ENCODE results near the gene DMAC2L. TPM values are rescaled to one million over a fixed set of nuclear protein-coding genes. Genes with fewer than 3 reads are reported as not detected.
A peak's percentile ranks its signal among the peaks of the same experiment; 100 is the strongest.

Gene DMAC2L
- total RNA-seq, 1 donor from 2014 or later: 10.8 TPM

DNA sequence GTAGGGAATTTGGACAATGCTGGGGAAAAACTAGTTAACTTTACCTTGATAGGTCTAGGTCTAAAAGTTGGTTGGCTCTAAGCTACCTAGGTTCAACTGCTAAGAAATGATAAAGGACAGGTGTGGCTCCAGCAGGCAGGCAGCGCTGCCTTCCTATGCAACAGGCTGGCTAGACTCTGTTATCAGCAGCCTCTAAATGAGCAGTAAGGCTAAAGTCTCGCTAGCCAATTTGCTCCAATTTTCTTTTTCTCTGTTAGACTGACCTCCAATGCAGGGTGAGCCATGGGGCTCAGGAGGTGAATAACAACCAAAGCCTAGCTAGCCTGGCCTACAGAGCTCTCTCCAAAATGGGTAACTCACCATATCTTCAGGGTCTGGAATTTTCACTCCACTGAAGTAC is 26.5 kb downstream of the DMAC2L start:
- H3K4me3 ChIP-seq (ENCODE audit: low read depth, low read length): no peak overlapping the region
- TF ChIP-seq, protein P1, sequence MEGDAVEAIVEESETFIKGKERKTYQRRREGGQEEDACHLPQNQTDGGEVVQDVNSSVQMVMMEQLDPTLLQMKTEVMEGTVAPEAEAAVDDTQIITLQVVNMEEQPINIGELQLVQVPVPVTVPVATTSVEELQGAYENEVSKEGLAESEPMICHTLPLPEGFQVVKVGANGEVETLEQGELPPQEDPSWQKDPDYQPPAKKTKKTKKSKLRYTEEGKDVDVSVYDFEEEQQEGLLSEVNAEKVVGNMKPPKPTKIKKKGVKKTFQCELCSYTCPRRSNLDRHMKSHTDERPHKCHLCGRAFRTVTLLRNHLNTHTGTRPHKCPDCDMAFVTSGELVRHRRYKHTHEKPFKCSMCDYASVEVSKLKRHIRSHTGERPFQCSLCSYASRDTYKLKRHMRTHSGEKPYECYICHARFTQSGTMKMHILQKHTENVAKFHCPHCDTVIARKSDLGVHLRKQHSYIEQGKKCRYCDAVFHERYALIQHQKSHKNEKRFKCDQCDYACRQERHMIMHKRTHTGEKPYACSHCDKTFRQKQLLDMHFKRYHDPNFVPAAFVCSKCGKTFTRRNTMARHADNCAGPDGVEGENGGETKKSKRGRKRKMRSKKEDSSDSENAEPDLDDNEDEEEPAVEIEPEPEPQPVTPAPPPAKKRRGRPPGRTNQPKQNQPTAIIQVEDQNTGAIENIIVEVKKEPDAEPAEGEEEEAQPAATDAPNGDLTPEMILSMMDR (IDR thresholded peaks at IDR 0.05; ENCODE audit: insufficient read depth, low read length, severe bottlenecking): no peak
- no peaks in the 10 kb centered on the region for H3K27me3 ChIP-seq (ENCODE audit: control insufficient read depth, insufficient read depth, low read length)
- DNase-seq (ENCODE audit: low read depth) (no peak), FAIRE-seq (no peak)
- H3K36me3 ChIP-seq (ENCODE audit: control insufficient read depth, insufficient read depth, low read length): no peaks in the 10 kb centered on the region

DNA sequence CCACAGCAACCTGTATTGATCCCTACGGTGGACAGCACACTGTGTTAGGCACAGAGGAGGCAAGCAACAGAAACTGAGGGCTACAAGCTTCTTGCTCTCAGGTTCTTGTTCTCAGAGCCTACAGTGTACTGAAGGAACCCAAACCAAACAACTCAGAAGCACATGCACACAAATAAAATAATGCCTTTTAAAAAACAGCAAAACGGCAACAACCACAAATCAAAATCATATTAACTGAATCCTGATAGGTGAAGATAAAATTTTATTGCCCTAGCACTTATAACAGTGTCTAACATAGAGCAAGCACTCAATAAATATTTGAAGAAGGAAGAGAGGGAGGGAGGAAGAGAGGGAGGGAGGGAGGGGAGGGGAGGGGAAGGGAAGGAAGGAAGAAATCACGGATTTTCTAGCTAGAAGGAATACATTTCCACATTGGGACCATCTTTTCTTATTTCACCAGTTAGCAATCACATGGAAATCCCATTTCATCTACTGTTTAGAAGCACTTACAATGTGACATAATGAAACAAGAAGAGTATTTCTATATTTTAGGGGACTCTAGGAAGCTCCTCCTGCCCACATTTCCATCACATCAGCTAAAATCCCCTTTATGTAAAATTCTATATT is 27.2 kb downstream of the DMAC2L start:
- no peak for DNase-seq (ENCODE audit: low read depth)
- Histone ChIP-seq H3K36me3 (ENCODE audit: control insufficient read depth, insufficient read depth, low read length) (no peaks in the 10 kb centered on the region), H3K27me3 (ENCODE audit: control insufficient read depth, insufficient read depth, low read length) (no peaks in the 10 kb centered on the region), H3K4me3 (ENCODE audit: low read depth, low read length) (no peak overlapping the region)
- FAIRE-seq: no peak
- TF ChIP-seq, protein P1 (IDR thresholded peaks at IDR 0.05; ENCODE audit: insufficient read depth, low read length, severe bottlenecking): no peak

DNA sequence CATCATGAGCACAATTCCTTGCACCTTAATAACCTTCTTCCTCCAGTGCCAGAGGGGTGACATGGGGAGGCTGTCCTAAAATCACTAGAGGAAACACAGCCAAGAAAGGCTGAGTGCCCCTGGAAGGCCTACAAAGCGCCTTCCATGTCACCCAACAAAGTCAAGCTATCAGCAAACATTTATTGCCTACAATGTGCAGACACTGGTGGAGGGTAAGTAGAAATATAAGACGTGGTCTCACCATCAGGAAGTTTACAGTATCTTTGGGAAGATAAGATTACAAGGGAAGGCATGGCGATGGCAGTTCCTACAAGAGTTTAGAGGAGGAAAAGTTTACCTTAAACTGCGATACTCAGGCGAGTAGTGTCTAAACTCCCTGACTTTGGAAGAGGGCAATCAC is 27.9 kb downstream of the DMAC2L start:
- DNase-seq (ENCODE audit: low read depth) (no peak), FAIRE-seq (no peak)
- no peaks in the 10 kb centered on the region for H3K36me3 ChIP-seq (ENCODE audit: control insufficient read depth, insufficient read depth, low read length)
- H3K27me3 ChIP-seq (ENCODE audit: control insufficient read depth, insufficient read depth, low read length): no peaks in the 10 kb centered on the region
- TF ChIP-seq, protein P1 (IDR thresholded peaks at IDR 0.05; ENCODE audit: insufficient read depth, low read length, severe bottlenecking): no peak
- no peak overlapping the region for H3K4me3 ChIP-seq (ENCODE audit: low read depth, low read length)

DNA sequence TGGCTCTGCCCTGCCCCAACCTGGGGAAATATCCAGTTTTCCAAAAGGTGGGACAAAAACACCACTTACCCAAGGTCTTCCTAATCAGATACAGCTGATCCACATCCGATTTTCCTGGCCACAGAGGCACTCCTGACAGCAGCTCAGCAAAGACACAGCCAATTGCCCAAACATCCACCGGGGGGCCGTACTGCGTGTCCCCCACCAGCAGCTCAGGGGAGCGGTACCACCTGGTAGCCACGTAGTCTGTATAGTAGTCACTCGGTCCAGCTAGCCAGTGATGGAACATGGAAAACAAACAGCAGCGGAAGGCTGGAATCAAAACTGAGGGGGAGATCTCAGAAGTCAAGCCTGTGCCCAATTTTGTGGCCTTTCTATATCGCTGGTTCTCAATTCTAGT is 28.8 kb downstream of the DMAC2L start:
- TF ChIP-seq, protein P1 (IDR thresholded peaks at IDR 0.05; ENCODE audit: insufficient read depth, low read length, severe bottlenecking): no peak
- DNase-seq (ENCODE audit: low read depth): no peak
- no peaks in the 10 kb centered on the region for H3K27me3 ChIP-seq (ENCODE audit: control insufficient read depth, insufficient read depth, low read length)
- no peak for FAIRE-seq
- H3K4me3 ChIP-seq (ENCODE audit: low read depth, low read length): no peak overlapping the region
- H3K36me3 ChIP-seq (ENCODE audit: control insufficient read depth, insufficient read depth, low read length): no peaks in the 10 kb centered on the region

DNA sequence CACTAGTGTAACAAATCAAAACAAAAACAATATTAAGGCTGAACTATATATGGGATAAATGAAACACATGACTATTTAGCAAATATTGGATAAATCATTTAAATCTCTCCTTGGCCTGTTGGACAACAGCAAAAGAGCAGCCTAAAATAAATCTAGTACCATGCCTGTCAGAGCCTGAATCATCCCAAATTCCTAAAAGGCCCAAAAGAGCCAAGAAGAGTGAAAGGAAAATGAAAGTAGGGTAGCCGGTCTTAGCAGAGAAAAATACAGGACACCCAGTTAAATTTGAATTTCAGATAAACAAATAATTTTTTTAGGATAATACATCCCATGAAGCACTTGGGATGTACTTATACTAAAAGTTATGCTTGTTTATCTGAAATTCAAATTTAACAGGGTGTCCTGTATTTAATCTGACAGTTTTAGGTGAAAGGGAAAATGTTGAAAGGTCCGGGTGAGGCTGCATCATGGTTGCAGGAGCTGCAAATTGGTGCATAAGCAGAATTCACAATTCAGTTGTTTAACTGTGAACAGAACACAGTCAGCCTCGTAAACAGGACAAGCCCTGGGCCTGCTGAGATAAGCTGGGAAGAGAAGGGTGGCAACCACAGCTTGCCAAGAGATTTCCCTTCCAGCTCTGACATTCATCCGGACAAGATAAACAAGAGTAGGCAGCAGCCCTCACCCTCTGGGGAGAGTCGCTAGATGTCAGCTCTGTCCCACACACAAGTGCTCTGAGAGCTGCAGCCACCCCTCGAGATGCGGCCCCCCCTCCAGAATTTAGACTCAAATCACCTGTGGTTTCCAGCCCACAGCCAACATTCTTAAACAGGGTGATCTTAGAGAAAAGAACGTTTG is 30.3 kb downstream of the DMAC2L start:
- H3K4me3 ChIP-seq (ENCODE audit: low read depth, low read length): no peak overlapping the region
- FAIRE-seq: no peak
- DNase-seq (ENCODE audit: low read depth): peak; percentile 40

More for the DNA sequence above, 30.3 kb downstream of the DMAC2L start:
- Histone ChIP-seq H3K36me3 (ENCODE audit: control insufficient read depth, insufficient read depth, low read length) (no peaks in the 10 kb centered on the region), H3K27me3 (ENCODE audit: control insufficient read depth, insufficient read depth, low read length) (no peaks in the 10 kb centered on the region)
- TF ChIP-seq, protein P1 (IDR thresholded peaks at IDR 0.05; ENCODE audit: insufficient read depth, low read length, severe bottlenecking): peak; percentile 30

Data from bronchial epithelial cell (primary cell).